Articular chondrocyte of knee joint (primary cell): ENCODE results near the gene ETDB. TPM values are rescaled to one million over a fixed set of nuclear protein-coding genes. Genes with fewer than 3 reads are reported as not detected.

Experiments
- total RNA-seq: library from RNA; depleted of rRNA; stranded (reverse); fragments of >200 nt; gene quantifications from 2 replicates; pipeline ENCODE4 v1.2.3, GENCODE V29; 2012

ETDB gene
- not detected in 2 replicates for total RNA-seq

GRCh38 chrX:135120056-135120576 is at the start of gene ETDB:
Gene ETDB, minus strand, starts transcription at chrX:135120526. Its CDS starts 1,265 bp downstream, at chrX:135119261.

Other genes with a start within 250 kb of the ETDB start
- 21.6 and 23.5 TPM in 2 replicates for gene MOSPD1, start 205.3 kb downstream of the ETDB start, total RNA-seq
- 4.2 and 5.5 TPM in 2 replicates for gene SMIM10, start 129.5 kb downstream of the ETDB start, total RNA-seq
- gene RTL8B, start 98.0 kb downstream of the ETDB start, total RNA-seq, result 8.0 and 14.4 TPM in 2 replicates
- 44.4 and 57.4 TPM in 2 replicates for gene RTL8C, start 88.2 kb downstream of the ETDB start, total RNA-seq
- gene RTL8A, start 68.4 kb downstream of the ETDB start, total RNA-seq, result 5.5 and 7.5 TPM in 2 replicates
- 0.65 and 0.78 TPM in 2 replicates for gene SMIM10L2B, start 21.8 kb downstream of the ETDB start, total RNA-seq
- gene CT55, start 50.9 kb upstream of the ETDB start, total RNA-seq, result not detected in 2 replicates
- gene ETDA, start 131.5 kb upstream of the ETDB start, total RNA-seq, result not detected in 2 replicates
- not detected in 2 replicates for gene ETDC, start 189.0 kb upstream of the ETDB start, total RNA-seq
- 7.9 and 8.5 TPM in 2 replicates for gene ZNF75D, start 223.6 kb upstream of the ETDB start, total RNA-seq
- 17.3 and 20.6 TPM in 2 replicates for gene ZNF449, start 224.3 kb upstream of the ETDB start, total RNA-seq